Gastroesophageal sphincter (tissue), 4 donors: ENCODE data around the gene VEGFA. TPM values are rescaled to one million over a fixed set of nuclear protein-coding genes. Genes with fewer than 3 reads are reported as not detected.

Source experiments
- ATAC-seq: fragments of 150-250 bp; one replicate; pipeline ENCODE4 v1.9.1; 2016; ENCODE audit warnings: mild to moderate bottlenecking, moderate library complexity
- H3K27ac ChIP-seq, 4 donors: fragments of 200-600 bp; sonication (generic) in 3 of 4; 1 replicate in 3 of 4; 2 replicates in 1 of 4; pipeline ENCODE4 v1.5.1; 2016 to 2019
- H3K27me3 ChIP-seq: fragments of 200-600 bp; sonication (generic); one replicate; pipeline ENCODE4 v1.5.1; 2019
- H3K36me3 ChIP-seq, 2 donors: fragments of 200-600 bp; sonication (generic); one replicate each; pipeline ENCODE4 v1.5.1; 2019; ENCODE audit warnings: control low read depth in 1 of 2
- H3K4me1 ChIP-seq, 3 donors: fragments of 200-600 bp; sonication (generic); 1 replicate in 2 of 3; 2 replicates in 1 of 3; pipeline ENCODE4 v1.5.1; 2016 to 2019; ENCODE audit warnings: control low read depth in 2 of 3
- H3K4me3 ChIP-seq, 2 donors: fragments of 200-600 bp; sonication (generic); one replicate each; pipeline ENCODE4 v1.5.1; 2019; ENCODE audit warnings: mild to moderate bottlenecking in 1 of 2, moderate library complexity in 1 of 2
- H3K9me3 ChIP-seq, 3 donors: fragments of 200-600 bp; sonication (generic); one replicate each; pipeline ENCODE4 v1.5.1; 2017 to 2019; ENCODE audit warnings: control low read depth in 2 of 3
- CTCF ChIP-seq, 4 experiments: fragments of 200-600 bp in 2 of 4; fragments of 450-650 bp in 2 of 4; sonication (generic) in 1 of 4; IDR thresholded peaks; one replicate each; pipeline ENCODE4 v1.5.1; 2017 to 2019; ENCODE audit warnings: antibody characterized with exemption in 4 of 4, mild to moderate bottlenecking in 2 of 4, moderate library complexity in 2 of 4
- EP300 ChIP-seq: sonication (generic); formaldehyde crosslinking; IDR thresholded peaks from one replicate; pipeline ENCODE4 v1.6.1; 2017; ENCODE audit warnings: antibody characterized with exemption, mild to moderate bottlenecking
- POLR2A ChIP-seq, 2 donors: fragments of 450-650 bp; IDR thresholded peaks; one replicate each; pipeline ENCODE4 v1.6.1; 2017; ENCODE audit warnings: antibody characterized with exemption in 2 of 2, mild to moderate bottlenecking in 2 of 2, moderate library complexity in 1 of 2
- POLR2AphosphoS5 ChIP-seq: sonication (generic); formaldehyde crosslinking; IDR thresholded peaks from one replicate; pipeline ENCODE4 v1.6.1; 2017; ENCODE audit warnings: antibody characterized with exemption
- WGBS, 2 donors: methylation state at CpG; one replicate each; pipeline ENCODE4 v1.1.5; 2018; ENCODE audit warnings: low coverage in 1 of 2; 5-methylcytosine and 5-hydroxymethylcytosine counted together
- total RNA-seq, 4 donors: library from RNA; depleted of rRNA; stranded (reverse); fragments of >200 nt; gene quantifications; one replicate each; pipeline ENCODE4 v1.1.0, GENCODE V29; 2016

VEGFA gene
- total RNA-seq, 4 donors from 2014 or later: 32.2 to 66.2 (median 40.1) TPM

- Histone ChIP-seq H3K27me3 (no peaks in the 10 kb centered on the region), H3K36me3 (no peaks in the 10 kb centered on the region), H3K27ac (no peak overlapping the region), H3K9me3 (no peaks in the 10 kb centered on the region), H3K4me1 (no peaks in the 10 kb centered on the region), H3K4me3 (no peak overlapping the region)
- peak; percentile 31 for ATAC-seq
- TF ChIP-seq POLR2AphosphoS5 (peak; percentile 15), EP300 (no peak)
- 45 to 72% methylated on average over 3 to 5 of the region's 6 CpGs for WGBS, 2 donors
These were observed 33.2 kb downstream of the VEGFA start for GRCh38 chr6:43803055-43803782.

- Histone ChIP-seq H3K9me3 (no peaks in the 10 kb centered on the region), H3K36me3 (no peaks in the 10 kb centered on the region), H3K27me3 (no peaks in the 10 kb centered on the region), H3K4me1 (no peaks in the 10 kb centered on the region), H3K4me3 (no peak overlapping the region), H3K27ac (no peak overlapping the region)
- TF ChIP-seq EP300 (no peak), POLR2AphosphoS5 (no peak), POLR2A (IDR thresholded peaks at IDR 0.05) (no peak), CTCF (IDR thresholded peaks at IDR 0.05) (no peak)
- WGBS, 2 donors: 75% methylated on average over 2 of the region's 2 CpGs; no CpG with 5 or more reads in 1 of the 2 donors
- ATAC-seq: no peak
These were observed 34.0 kb downstream of the VEGFA start for GRCh38 chr6:43803783-43804549.

- Histone ChIP-seq H3K36me3 (no peaks in the 10 kb centered on the region), H3K4me3 (no peak overlapping the region), H3K27me3 (no peaks in the 10 kb centered on the region), H3K27ac (no peak overlapping the region), H3K4me1 (no peaks in the 10 kb centered on the region), H3K9me3 (no peaks in the 10 kb centered on the region)
- WGBS, 2 donors: 83 to 100% methylated on average over 1 to 3 of the region's 4 CpGs
- TF ChIP-seq EP300 (no peak), POLR2A (IDR thresholded peaks at IDR 0.05) (no peak), POLR2AphosphoS5 (no peak), CTCF (IDR thresholded peaks at IDR 0.05) (no peak)
- ATAC-seq: no peak
These were observed 34.7 kb downstream of the VEGFA start for GRCh38 chr6:43804550-43805223.

- no peaks in the 10 kb centered on the region for H3K27me3 ChIP-seq
- H3K4me3 ChIP-seq: no peak overlapping the region
These were observed 35.7 kb downstream of the VEGFA start for GRCh38 chr6:43805699-43806042.

More at GRCh38 chr6:43805699-43806042, 35.7 kb downstream of the VEGFA start:
- H3K9me3 ChIP-seq: no peaks in the 10 kb centered on the region
- no peak for TF ChIP-seq POLR2AphosphoS5
- no peak for TF ChIP-seq EP300
- TF ChIP-seq POLR2A (IDR thresholded peaks at IDR 0.05): no peak
- TF ChIP-seq CTCF (IDR thresholded peaks at IDR 0.05): no peak
- no CpG with 5 or more reads among the region's 5 CpGs for WGBS, 2 donors
- H3K36me3 ChIP-seq: no peaks in the 10 kb centered on the region
- no peaks in the 10 kb centered on the region for H3K4me1 ChIP-seq
- ATAC-seq: no peak
- H3K27ac ChIP-seq: no peak overlapping the region
